ENCODE measurements around the gene RERE. TPM values are rescaled to one million over a fixed set of nuclear protein-coding genes. Genes with fewer than 3 reads are reported as not detected.

The RERE gene
- total RNA-seq, 4 donors from 2014 or later, result 51.2 to 1,226 (median 253) TPM

- peaks cover 0 to 4% of the 10 kb centered on the region in 2 donors for H3K4me1 ChIP-seq
- no peaks in the 10 kb centered on the region for H3K36me3 ChIP-seq
- DNase-seq, result no peak
- H3K27me3 ChIP-seq, result no peaks in the 10 kb centered on the region
- TF ChIP-seq CTCF (IDR thresholded peaks at IDR 0.05) (no peak), POLR2A (IDR thresholded peaks at IDR 0.05) (no peak)
- H3K27ac ChIP-seq, result peak overlapping the region; percentile 63 to 81
- no peak overlapping the region for H3K4me3 ChIP-seq
- H3K9me3 ChIP-seq, result no peaks in the 10 kb centered on the region
- intact Hi-C loops (cut with DNase I; ENCODE audit: low total_unique reads), result no loop called here
These were observed 322.8 kb downstream of the RERE start for GRCh38 chr1:8494681-8495080.

- TF ChIP-seq POLR2A (IDR thresholded peaks at IDR 0.05) (no peak), CTCF (IDR thresholded peaks at IDR 0.05) (no peak)
- H3K4me3 ChIP-seq, result no peak overlapping the region
- no peaks in the 10 kb centered on the region for H3K36me3 ChIP-seq
- H3K27ac ChIP-seq, result peak overlapping the region; percentile 63 to 81
- no peaks in the 10 kb centered on the region for H3K27me3 ChIP-seq
- H3K9me3 ChIP-seq, result no peaks in the 10 kb centered on the region
- intact Hi-C loops (cut with DNase I; ENCODE audit: low total_unique reads), result no loop called here
- H3K4me1 ChIP-seq, result peaks cover 0 to 4% of the 10 kb centered on the region in 2 donors
- no peak for DNase-seq
These were observed 323.4 kb downstream of the RERE start for GRCh38 chr1:8493916-8494540.

- peaks cover 0 to 6% of the 10 kb centered on the region in 2 donors for H3K4me1 ChIP-seq
- no peaks in the 10 kb centered on the region for H3K9me3 ChIP-seq
- intact Hi-C loops (cut with DNase I; ENCODE audit: low total_unique reads), result no loop called here
These were observed 330.2 kb downstream of the RERE start for GRCh38 chr1:8487249-8487648.

GRCh38 chr1:8486047-8486446, 331.4 kb downstream of the RERE start:
- Histone ChIP-seq H3K4me3 (no peak overlapping the region), H3K4me1 (peaks cover 0 to 6% of the 10 kb centered on the region in 2 donors), H3K9me3 (no peaks in the 10 kb centered on the region), H3K27me3 (no peaks in the 10 kb centered on the region), H3K27ac (no peak overlapping the region), H3K36me3 (no peaks in the 10 kb centered on the region)
- intact Hi-C loops (cut with DNase I; ENCODE audit: low total_unique reads), result no loop called here
- no peak for DNase-seq
- TF ChIP-seq CTCF (IDR thresholded peaks at IDR 0.05) (no peak), POLR2A (IDR thresholded peaks at IDR 0.05) (no peak)

More at GRCh38 chr1:8487249-8487648, 330.2 kb downstream of the RERE start:
- no peaks in the 10 kb centered on the region for H3K36me3 ChIP-seq
- H3K27me3 ChIP-seq, result no peaks in the 10 kb centered on the region
- DNase-seq, result no peak
- TF ChIP-seq CTCF (IDR thresholded peaks at IDR 0.05), result no peak
- TF ChIP-seq POLR2A (IDR thresholded peaks at IDR 0.05), result no peak
- no peak overlapping the region for H3K27ac ChIP-seq
- H3K4me3 ChIP-seq, result no peak overlapping the region

GRCh38 chr1:8483586-8483985, 333.9 kb downstream of the RERE start:
- Histone ChIP-seq H3K9me3 (no peaks in the 10 kb centered on the region), H3K27ac (peak overlapping the region in 1 of 2 donors; percentile 40), H3K27me3 (no peaks in the 10 kb centered on the region), H3K4me3 (no peak overlapping the region), H3K4me1 (peaks cover 0 to 6% of the 10 kb centered on the region in 2 donors), H3K36me3 (no peaks in the 10 kb centered on the region)
- no peak for TF ChIP-seq CTCF (IDR thresholded peaks at IDR 0.05)
- TF ChIP-seq POLR2A (IDR thresholded peaks at IDR 0.05), result no peak
- intact Hi-C loops (cut with DNase I; ENCODE audit: low total_unique reads), result no loop called here
- DNase-seq, result no peak

Data from uterus (tissue), 4 donors.